ENCODE results near the gene USP37.

DNA sequence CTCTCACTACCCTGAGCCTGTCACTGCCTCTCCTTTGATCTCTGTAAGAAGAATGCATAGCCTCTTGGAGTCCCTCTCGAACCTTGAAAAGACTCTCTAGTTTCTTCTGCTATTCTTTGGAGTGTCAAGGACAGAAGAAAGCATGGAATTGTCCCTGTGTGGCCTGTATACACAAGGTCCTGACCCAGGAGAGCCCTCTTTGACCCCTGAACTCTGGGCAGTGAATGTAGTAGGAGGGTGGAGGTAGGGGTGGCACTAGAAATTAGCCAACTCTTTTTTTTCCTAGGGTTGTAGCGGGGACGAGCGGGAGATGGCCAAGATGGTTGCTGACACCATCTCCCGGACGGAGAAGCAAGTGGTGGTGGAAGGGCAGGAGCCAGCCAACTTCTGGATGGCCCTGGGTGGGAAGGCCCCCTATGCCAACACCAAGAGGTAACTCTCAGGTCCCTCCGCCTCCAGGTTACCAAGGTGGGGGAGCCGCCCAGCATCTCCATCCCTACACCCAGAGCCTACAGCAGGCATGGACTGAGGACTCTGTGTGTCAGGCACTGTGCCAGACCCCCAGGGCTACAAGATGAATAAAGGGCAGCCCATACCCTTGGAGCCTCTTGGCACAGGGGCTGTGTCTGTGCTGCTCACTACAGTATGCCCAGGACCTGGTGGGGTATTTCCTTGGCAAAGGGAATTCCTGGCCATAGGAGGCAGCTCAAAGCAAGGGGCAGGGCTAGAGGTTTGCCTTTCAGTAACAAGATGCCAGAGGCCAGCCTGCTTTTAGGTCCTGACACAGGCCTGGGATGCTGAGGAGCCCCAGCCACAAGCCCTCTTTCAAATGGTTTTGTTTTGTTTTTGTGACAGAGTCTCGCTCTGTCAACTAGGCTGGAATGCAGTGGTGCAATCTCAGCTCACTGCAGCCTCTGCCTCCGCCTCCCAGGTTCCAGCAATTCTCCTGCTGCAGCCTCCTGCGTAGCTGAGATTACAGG lies 132.9 kb downstream of the USP37 start:
- TF ChIP-seq, protein P1, sequence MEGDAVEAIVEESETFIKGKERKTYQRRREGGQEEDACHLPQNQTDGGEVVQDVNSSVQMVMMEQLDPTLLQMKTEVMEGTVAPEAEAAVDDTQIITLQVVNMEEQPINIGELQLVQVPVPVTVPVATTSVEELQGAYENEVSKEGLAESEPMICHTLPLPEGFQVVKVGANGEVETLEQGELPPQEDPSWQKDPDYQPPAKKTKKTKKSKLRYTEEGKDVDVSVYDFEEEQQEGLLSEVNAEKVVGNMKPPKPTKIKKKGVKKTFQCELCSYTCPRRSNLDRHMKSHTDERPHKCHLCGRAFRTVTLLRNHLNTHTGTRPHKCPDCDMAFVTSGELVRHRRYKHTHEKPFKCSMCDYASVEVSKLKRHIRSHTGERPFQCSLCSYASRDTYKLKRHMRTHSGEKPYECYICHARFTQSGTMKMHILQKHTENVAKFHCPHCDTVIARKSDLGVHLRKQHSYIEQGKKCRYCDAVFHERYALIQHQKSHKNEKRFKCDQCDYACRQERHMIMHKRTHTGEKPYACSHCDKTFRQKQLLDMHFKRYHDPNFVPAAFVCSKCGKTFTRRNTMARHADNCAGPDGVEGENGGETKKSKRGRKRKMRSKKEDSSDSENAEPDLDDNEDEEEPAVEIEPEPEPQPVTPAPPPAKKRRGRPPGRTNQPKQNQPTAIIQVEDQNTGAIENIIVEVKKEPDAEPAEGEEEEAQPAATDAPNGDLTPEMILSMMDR (IDR thresholded peaks at IDR 0.05) = no peak
- no peak for TF ChIP-seq ZFX (IDR thresholded peaks at IDR 0.05; ENCODE audit: borderline replicate concordance)
